SJCRH30 (cell line): Measurements from ENCODE around the gene SYK. TPM values are rescaled to one million over a fixed set of nuclear protein-coding genes. Genes with fewer than 3 reads are reported as not detected.

ENCODE experiments used
- total RNA-seq: library from RNA; depleted of rRNA; stranded (reverse); fragments of >200 nt; shearing (Covaris generic); gene quantifications from 2 replicates; pipeline ENCODE4 v1.2.3, GENCODE V29; 2014; rRNA removed

The SYK gene
- total RNA-seq, 1 experiment from 2014 or later: not detected

Other genes starting within 250 kb of the SYK start
- not detected in 2 replicates for gene DIRAS2, start 159.0 kb upstream of the SYK start, total RNA-seq